Stimulated activated CD8-positive, alpha-beta memory T cell treated with anti-CD3 and anti-CD28 coated beads, Interleukin-4, amount 100 ng/mL, for 48 hours (primary cell): ENCODE measurements around the gene TP63.

Experiments used
- DNase-seq: peaks from one replicate; pipeline ENCODE4 v3.0.0-alpha.2; 2020

The TP63 gene

GRCh38 chr3:189786479-189787064 is 155.4 kb downstream of the TP63 start:
- no peak for DNase-seq

GRCh38 chr3:189787191-189787590 is 156.0 kb downstream of the TP63 start:
- DNase-seq = no peak

GRCh38 chr3:189787632-189788031 is 156.4 kb downstream of the TP63 start:
- DNase-seq = no peak

GRCh38 chr3:189789432-189789831 is 158.2 kb downstream of the TP63 start:
- no peak for DNase-seq

GRCh38 chr3:189790658-189791057 is 159.5 kb downstream of the TP63 start:
- DNase-seq = no peak

- DNase-seq = no peak
Measured at GRCh38 chr3:189792046-189792929, 161.1 kb downstream of the TP63 start.

GRCh38 chr3:189794518-189794917 is 163.3 kb downstream of the TP63 start:
- DNase-seq = no peak

- no peak for DNase-seq
Measured at GRCh38 chr3:189797103-189797750, 166.0 kb downstream of the TP63 start.

- DNase-seq = no peak
Measured at GRCh38 chr3:189799366-189799765, 168.2 kb downstream of the TP63 start.

GRCh38 chr3:189800436-189800835 is 169.2 kb downstream of the TP63 start:
- DNase-seq = no peak

GRCh38 chr3:189803254-189803653 is 172.1 kb downstream of the TP63 start:
- DNase-seq = no peak

GRCh38 chr3:189805375-189806067 is 174.3 kb downstream of the TP63 start:
- DNase-seq = no peak

- DNase-seq = no peak
Measured at GRCh38 chr3:189806171-189806951, 175.2 kb downstream of the TP63 start.

GRCh38 chr3:189808246-189809007 is 177.2 kb downstream of the TP63 start:
- no peak for DNase-seq

GRCh38 chr3:189809583-189809982 is 178.4 kb downstream of the TP63 start:
- no peak for DNase-seq

GRCh38 chr3:189812806-189813465 is 181.7 kb downstream of the TP63 start:
- no peak for DNase-seq

- no peak for DNase-seq
Measured at GRCh38 chr3:189813647-189814240, 182.6 kb downstream of the TP63 start.

GRCh38 chr3:189820365-189820720 is 189.2 kb downstream of the TP63 start:
- no peak for DNase-seq

GRCh38 chr3:189821262-189821661 is 190.1 kb downstream of the TP63 start:
- DNase-seq = no peak

GRCh38 chr3:189822726-189823125 is 191.5 kb downstream of the TP63 start:
- DNase-seq = no peak
